Kidney glomerular epithelial cell (primary cell): ENCODE data around the gene UPF2.
A peak's percentile ranks its signal among the peaks of the same experiment; 100 is the strongest.
"Not testable (repeated sequence)": the region's sequence is repeated elsewhere in the genome, so short reads cannot be mapped to it uniquely, and the experiment has no call there.

Experiments
- DNase-seq: peaks from one replicate; lab custom pipeline; 2025; lab: John Stamatoyannopoulos, UW

UPF2 gene

DNA sequence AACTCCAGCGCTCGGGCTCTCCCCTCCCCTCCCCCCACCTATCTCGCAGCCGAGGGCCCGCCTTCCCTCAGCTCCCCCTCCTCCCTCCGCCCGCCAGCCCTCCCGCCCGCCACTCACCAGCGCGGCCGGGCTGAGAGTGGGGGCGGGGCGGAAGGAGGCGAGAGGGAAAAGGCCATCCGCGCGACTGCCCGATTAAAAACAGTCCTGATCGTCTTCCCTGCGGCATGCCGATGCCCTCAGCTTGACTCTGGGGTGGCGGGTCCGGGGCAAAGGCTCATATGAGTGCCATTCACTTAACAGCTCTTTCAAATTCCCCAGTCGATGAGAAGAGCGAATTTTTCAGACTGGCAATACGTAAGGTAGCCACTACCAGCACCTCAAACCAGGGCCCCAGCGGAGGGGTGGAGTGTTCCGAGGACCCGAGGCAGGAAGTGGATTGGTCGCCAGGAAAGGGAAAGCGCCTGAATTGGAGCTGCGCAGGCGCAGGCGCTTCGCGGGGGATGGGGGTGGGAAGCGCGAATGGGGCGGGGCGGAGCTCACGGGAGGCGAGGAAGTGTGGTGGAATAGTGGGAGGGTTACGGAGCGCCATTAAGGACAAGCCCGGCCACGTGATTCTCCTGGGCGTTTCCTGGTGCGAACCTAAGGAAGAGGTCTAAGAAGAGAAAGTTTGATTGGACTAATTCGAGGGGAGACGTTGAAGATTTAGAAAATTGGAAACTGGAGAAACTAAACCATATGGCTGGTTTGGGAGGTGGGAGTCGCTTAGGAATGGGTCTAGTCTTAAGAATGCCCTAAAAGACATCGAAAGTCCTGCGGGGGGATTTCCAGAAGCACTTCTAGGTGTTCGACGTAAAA, at the start of gene UPF2:
TSS of gene UPF2 (minus strand) at position 13 of the 855 bp plus-strand sequence. CDS start 7,386 bp downstream, outside the sequence.
- DNase-seq, result peak; percentile 95

- no peak for DNase-seq
Measured at GRCh38 chr10:12091421-12091820, 48.8 kb upstream of the UPF2 start.

DNA sequence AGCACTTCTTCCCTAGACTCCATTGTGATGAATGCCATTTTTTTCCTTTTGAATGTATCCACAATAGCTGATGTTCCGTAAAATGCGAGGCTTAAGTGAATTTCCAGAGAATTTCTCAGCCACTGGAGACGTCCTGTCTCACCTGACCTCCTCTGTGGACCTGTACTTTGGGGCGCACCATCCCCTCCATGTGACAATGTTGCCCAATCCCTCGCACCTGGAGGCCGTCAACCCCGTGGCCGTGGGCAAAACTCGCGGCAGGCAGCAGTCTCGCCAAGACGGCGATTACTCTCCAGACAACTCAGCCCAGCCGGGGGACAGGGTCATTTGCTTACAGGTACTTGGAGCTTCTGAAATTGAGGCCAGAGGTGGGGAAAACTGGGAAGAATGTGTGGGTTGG, 46.3 kb upstream of the UPF2 start:
- no peak for DNase-seq

- DNase-seq, result no peak
Measured at GRCh38 chr10:12081879-12082557, 39.4 kb upstream of the UPF2 start.

- DNase-seq, result no peak
Measured at GRCh38 chr10:12081470-12081869, 38.9 kb upstream of the UPF2 start.

DNA sequence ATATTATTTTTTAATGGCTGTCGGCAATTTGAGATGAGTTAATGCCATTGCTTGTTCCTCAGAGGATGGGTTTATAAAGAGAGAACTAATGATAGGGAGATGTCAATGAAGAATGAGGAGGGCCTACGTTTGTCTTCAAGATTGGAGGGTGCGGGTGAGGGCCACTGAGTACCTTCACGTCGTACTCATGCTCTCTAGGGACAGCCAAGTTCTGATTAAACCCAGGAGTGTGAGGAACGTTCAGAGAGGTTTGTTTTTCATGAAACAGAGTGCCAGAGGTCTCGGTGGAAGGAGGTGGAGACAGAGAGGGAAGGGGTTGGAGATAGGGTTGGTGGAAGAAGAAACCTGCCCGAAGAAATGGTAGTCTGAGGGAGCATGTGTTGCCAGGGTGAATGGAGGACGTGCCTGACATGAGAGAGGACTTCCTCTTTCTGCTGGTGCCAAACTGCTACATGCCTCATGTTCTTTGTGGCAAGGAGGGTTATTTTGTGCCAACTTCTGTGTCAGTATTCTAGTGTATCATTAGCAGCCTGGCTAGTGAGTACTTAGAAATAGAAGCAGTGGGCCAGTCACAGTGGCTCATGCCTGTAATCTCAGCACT, 35.1 kb upstream of the UPF2 start:
- no peak for DNase-seq

DNA sequence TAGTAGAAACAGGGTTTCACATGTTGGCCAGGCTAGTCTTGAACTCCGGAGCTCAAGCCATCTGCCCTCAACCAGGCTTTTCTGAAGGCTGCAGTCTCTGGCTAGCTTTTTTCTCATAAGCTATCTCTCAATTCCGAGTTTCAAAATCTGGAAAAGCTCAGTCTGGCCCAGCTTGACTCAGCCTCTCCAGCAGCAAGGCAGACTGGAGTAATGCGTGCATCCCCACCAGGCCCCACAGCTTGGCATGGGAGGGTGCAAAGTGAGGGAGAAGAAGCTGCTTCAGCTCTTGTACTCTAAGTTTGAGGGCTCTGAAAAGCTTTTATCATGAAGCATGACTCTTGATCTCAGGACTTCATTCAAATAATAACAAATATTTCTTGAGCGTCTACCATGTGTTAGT, 30.9 kb upstream of the UPF2 start:
- no peak for DNase-seq

DNA sequence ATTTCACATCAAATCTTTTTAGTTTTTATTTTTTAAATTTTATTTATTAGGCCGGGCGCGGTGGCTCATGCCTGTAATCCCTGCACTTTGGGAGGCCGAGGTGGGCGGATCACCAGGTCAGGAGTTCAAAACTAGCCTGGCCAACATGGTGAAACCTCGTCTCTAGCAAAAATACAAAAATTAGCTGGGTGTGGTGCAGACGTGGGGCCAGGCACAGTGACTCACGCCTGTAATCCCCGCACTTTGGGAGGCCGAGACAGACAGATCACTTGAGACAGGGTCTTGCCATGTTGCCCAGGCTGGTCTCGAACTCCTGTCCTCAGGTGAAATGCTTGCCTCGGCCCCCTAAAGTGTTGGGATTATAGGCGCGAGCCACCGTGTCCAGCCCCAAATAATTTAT, 28.8 kb upstream of the UPF2 start:
- DNase-seq, result not testable (repeated sequence)

GRCh38 chr10:12068449-12069269, 26.1 kb upstream of the UPF2 start, which contains the start of gene DHTKD1:
DHTKD1 (plus strand) TSS chr10:12068954; CDS start chr10:12069034, 80 bp downstream.
- DNase-seq, result peak; percentile 95

DNA sequence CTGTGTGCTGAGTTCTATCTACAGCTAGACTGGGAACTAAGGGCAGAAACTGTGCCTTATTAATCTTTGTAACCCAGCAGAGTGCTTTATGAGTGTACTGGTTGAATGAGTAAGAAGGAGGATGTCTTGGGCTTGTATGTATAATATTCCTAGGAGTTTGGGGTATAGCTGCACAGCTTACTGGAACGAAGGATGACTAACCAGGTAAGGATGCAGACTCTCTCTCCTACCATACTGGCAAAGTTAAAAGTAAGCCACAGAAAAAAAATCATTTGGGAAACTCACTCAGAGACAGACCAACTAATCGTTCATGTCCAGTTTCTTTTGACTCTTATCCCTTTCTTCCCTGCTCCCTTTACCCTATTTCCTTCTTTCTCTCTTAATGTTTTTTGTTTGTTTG, 24.7 kb upstream of the UPF2 start:
- peak; percentile 91 for DNase-seq

GRCh38 chr10:12063483-12063818, 20.8 kb upstream of the UPF2 start:
- no peak for DNase-seq

GRCh38 chr10:12062754-12063482, 20.3 kb upstream of the UPF2 start:
- DNase-seq, result no peak

GRCh38 chr10:12061124-12061523, 18.5 kb upstream of the UPF2 start:
- DNase-seq, result no peak

DNA sequence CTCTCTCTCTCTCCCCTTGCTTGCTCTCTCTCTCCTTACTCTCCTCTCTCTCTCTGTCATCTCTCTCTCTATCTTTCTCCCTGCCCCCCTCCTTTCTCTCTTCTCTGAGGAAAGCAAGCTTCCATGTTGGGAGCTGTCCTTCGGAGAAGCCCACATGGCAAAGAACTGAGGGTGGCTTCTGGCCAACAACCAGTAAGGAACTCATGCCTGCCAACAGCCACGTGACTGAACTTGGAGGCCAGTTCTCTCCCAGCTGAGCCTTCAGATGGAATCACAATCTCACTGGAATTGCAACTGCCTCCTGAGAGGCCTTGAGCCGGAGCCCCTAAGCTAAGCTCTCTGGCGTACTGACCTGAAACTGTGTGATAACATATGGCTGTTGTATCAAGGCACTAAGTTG, 14.1 kb upstream of the UPF2 start:
- DNase-seq, result no peak

GRCh38 chr10:12055732-12056131, 13.1 kb upstream of the UPF2 start:
- no peak for DNase-seq

GRCh38 chr10:12051241-12051640, 8.6 kb upstream of the UPF2 start:
- DNase-seq, result no peak

DNA sequence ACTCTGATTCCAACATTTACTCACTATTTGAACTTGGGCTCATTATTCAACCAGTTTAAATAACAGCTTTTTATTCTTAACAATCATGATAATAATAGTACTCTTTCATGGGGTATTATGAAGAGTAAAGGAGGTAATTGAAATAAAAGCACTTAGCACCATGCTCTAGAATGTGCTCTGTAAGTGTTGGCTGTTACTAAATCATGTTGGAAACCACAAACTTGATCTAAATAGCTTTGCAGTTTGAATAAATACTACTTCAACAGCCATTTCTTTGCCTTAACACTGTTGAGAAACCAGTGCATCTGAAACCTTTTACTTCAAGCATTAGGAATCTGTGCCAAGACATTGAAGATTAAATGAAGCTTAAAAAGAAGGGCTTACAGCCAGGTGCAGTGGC, 7.9 kb upstream of the UPF2 start:
- no peak for DNase-seq

DNA sequence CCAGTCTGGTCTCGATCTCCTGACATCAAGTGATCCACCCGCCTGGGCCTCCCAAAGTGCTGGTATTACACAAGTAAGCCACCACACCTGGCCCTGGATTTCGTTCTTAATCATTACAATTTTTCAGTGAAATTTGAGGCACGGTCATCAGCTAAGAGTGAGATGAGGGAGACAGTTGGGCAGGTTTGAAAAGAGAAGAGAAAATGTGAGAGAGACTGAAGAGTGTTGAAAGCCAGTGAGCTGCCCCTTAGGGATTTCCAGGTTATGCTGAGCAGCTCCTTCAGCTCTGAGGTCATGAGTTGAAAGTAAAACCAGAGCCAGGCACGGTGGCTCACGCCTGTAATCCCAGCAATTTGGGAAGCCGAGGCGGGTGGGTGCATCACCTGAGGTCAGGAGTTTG, 5.9 kb upstream of the UPF2 start:
- DNase-seq, result no peak

DNA sequence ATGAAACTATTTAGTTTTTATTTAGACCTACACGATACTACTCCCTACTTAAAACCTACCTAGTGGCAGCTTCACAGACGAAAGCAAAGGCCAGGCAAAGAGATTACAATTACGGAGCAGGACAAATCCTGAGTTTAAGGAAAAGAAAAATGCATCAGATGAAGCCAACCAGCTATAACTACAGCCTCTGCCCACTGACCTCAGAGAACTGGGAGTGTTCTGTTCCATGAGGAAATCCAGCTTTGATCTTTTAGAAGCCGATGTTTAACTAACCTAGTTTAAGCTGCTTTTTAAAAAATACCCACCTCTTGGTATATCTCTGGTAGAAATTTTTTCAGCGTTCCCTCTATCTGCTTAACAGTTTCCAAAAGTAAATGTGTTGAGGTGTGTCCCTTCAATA, 3.0 kb upstream of the UPF2 start:
- no peak for DNase-seq

- DNase-seq, result no peak
Measured at GRCh38 chr10:12042409-12042796, 206 bp downstream of the UPF2 start.

DNA sequence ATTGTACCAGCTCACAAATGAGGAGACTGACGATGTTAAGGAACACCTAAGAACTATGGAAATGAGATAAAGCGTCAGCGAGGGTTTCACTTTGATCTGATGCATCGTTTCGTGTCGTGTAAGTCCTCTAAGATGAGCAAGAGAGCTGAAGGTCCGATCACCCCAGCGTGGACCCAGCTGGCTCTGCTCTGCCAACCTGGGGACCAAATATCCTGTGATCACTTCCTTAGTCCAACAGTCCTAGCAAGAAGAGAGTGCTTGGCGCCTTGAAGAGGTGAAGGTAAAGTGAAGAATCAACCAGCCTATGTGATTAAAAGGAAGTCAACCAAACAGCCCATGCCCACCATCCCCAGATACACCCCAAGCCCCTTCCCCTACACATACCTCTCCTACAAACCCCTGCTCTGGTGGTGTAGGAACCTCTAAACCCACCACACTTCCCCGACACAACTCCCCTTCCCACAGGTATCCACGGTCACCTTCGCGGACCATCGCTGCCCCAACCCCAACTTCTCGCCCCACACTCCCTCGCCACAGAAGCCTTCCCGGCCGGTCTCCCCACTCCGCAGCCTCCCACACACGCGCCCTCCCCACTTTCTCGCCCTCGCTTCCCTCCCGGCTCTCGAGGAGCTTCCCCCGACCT, 722 bp downstream of the UPF2 start:
- DNase-seq, result peak; percentile 15
